NCI-H1436 treated with DMSO at 0.1 percent for 48 hours (cell line): ENCODE measurements around the gene HSF2.

Experiments used
- DNase-seq: peaks from one replicate; lab custom pipeline; 2025; lab: John Stamatoyannopoulos, UW

The HSF2 gene

DNA sequence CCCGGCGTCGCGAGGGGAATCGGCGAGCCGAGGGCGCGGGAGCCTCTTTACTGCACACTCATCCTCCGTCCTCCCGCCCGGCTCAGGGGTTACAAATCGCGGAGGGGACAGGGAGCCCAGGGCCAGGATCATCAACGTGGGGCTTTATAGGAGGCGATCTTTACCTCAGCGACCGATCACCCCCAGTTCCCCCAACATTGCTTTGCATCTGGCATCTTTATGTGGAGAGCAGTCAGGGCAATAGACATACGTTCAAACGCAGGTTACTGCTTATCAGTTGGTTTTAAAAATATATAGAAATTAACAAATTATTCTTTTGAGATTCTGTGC is 634 bp downstream of the HSF2 start:
- DNase-seq, result no peak

DNA sequence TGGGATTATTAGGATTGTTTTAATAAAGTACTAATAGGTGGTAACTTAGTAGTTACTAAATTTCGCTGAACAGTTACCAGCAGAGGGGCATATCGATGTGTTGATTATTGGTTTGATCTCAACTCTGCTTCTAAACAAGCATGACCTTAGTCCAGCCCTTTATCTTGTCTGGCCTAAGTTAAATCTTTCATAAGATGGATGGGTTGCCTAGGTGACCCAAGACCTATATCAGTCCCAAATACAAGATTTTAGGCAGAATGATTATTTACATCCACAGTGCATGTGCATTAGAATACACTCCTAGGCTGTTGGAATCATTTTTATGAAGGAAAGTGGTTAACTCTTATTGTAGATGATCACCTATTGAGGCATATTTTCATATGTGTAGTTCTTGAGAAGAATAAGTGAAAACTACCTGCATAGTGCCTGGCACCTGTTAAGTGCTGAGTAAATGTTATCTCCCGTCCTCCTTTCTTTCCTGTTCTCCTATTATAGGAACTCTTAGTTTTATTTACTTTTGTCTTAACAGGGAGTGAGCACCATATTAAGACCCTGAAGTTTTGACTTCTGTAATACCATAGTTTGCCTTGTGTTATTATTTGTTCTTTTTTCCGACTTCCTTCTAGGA is 1.1 kb downstream of the HSF2 start:
- DNase-seq, result no peak

DNA sequence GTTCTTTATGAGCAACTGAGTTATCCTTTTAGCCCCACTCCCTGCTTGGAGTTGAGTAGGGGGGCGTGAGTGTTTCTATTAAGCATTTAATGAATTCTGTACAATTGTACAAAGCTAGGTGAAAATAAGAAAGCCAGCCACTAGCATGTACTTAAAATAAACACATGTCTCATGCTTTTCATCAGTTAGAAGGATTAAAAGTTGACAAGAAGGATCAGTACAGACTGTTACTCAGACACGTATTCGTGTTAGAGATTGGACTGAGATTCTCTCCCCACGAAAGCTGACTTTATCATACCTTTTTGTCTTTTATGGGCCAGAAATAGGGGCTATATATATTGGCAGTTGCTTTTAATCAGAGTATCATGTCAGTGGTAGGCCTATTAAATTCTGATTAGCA is 1.7 kb downstream of the HSF2 start:
- no peak for DNase-seq

DNA sequence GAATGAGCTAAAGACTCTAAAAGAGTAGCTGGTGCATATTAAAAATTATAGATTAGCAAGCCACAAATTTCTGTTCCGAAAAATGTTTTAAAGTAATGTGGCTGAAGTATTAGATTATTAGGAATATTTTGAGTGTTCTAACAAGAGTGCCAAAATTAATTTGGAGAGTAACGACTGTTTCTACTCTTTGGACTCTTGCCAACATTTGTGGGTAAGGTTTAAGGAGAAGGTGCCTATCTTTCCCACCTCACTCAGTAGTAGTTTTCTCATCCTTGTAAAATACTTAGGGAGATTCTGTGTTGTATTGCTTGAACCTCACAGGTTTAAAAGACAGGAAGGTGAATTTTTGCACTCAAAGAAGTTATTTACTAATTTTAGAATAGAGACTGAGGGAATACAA is 5.0 kb downstream of the HSF2 start:
- no peak for DNase-seq

- DNase-seq, result no peak
These were observed 6.0 kb downstream of the HSF2 start for GRCh38 chr6:122405417-122405816.

- DNase-seq, result no peak
These were observed 6.7 kb downstream of the HSF2 start for GRCh38 chr6:122406187-122406586.

GRCh38 chr6:122407712-122408111 is 8.3 kb downstream of the HSF2 start:
- no peak for DNase-seq

- DNase-seq, result no peak
These were observed 8.8 kb downstream of the HSF2 start for GRCh38 chr6:122408240-122408639.

- no peak for DNase-seq
These were observed 9.4 kb downstream of the HSF2 start for GRCh38 chr6:122408702-122409458.

DNA sequence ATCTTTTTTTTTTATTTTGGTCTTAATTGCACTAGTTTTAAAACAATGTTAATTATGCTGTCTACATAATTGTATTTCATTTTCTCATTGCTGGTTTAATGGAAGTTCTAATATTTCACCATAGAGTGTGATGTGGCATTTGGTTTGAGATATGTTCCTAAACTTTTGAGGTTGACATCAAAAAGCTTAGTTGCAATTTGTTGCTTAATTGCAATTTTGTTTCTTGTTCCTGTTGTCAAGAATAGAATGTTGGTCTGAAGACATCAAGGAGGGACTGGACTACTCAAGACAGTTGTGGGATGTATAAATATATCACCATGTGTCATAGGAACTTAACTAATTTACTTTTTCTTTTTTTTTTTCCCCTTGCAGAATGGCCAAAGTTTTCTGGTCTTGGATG is 12.5 kb downstream of the HSF2 start:
- no peak for DNase-seq

DNA sequence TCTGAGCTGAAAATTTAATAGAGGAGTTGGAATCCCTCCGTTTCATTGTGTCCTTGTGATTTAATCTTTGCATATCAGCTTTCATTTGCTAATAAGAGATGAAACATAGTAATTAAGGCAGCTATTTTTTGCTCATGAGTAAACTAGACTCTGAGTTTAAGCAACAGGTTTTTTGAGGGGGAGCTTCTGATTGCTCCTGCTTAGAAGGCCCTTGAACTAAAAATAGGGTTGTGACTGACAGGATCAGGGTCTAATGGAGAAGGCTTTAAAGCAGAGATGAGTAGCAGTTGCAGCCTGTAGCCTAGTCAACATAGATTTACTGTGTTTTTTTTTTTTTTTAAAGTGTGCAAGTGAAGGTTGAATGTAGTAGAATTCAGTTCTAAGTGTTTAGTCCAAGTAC is 17.4 kb downstream of the HSF2 start:
- no peak for DNase-seq

GRCh38 chr6:122422003-122422402 is 22.6 kb downstream of the HSF2 start:
- DNase-seq, result no peak

GRCh38 chr6:122422614-122423267 is 23.3 kb downstream of the HSF2 start:
- no peak for DNase-seq

DNA sequence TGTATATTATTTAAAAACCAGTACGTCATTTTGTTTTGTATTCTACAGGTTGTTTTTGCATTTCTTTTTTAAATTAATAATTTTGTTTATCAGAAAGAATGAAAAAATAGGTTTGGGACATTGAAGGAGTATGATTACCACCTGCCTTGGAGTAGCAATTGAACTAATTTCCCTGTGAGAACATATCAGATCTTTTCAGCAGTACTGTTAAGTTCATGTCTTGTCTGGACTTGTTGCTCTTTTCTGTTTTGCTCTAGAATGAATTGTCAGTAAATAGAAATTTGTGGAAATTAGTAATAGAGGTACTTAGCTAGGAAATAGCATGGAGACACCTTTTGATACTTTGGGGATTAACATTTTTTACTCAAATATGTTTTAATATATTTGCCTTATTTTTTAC is 24.3 kb downstream of the HSF2 start:
- no peak for DNase-seq

GRCh38 chr6:122426597-122426996 is 27.1 kb downstream of the HSF2 start:
- no peak for DNase-seq

DNA sequence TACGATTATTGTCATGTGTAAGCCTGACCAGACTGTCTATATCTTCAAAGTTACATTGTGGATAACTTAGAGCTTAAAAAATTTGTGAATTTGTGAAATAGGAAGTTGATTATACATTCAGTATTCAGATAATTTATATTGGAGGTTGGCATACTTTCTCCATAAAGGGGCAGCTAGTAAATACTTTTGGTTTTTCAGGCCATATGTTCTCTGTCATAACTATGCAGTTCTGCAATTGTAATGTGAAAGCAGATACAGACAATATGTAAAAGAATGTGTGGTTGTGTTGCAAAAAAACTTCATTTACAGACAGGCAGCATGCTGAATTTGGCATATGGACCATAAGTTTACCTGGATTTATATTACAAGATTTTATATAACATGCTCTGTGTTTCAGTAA is 29.3 kb downstream of the HSF2 start:
- DNase-seq, result no peak

DNA sequence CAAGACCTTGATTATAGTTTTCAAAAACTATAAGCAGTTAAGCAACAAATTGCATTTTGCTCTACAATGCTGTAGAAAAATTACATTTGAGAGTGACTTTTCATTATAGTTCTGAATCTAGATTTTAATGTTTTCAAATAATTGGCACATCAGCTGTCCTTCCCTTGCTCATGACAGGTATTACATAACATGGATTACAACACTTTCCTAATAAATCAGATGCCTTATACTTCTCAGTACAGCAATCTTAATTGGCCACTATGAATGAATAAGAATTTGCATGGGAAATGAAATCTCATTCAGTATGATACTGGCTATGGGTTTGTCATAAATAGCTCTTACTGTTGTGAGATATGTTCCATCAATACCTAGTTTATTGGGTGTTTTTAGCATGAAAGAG is 29.9 kb downstream of the HSF2 start:
- no peak for DNase-seq

GRCh38 chr6:122431780-122432179 is 32.3 kb downstream of the HSF2 start:
- DNase-seq, result no peak

GRCh38 chr6:122432816-122433215 is 33.4 kb downstream of the HSF2 start:
- no peak for DNase-seq

- DNase-seq, result no peak
These were observed 39.5 kb downstream of the HSF2 start for GRCh38 chr6:122438975-122439374.

GRCh38 chr6:122445274-122445673 is 45.8 kb downstream of the HSF2 start:
- no peak for DNase-seq

GRCh38 chr6:122449069-122449468 is 49.6 kb downstream of the HSF2 start:
- DNase-seq, result no peak

DNA sequence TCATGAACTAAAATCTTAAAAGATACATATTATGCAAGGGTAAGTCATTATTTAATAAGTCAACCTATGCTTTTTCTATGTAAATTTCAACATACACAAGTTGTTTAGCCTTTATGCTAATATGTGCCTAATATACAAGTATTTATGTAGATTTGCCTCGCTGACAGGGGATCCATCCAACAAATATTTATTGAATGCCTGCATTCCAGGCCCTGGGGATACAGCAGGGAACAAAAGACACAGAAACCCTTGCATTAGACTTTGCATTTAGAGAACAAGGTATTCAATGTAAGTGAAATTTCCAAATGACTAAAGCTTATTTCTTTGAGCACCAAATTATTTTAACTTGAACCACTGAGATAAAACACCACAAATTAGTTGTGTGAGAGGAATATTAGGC is 53.1 kb downstream of the HSF2 start:
- no peak for DNase-seq

- no peak for DNase-seq
These were observed 55.2 kb downstream of the HSF2 start for GRCh38 chr6:122454673-122455072.
